HG03039 (cell line): ENCODE results near the gene PTPRC.

Source experiments
- ATAC-seq: cut with Tn5 transposase; IDR thresholded peaks from one replicate; pipeline ENCODE4 v1.9.1; 2021; ENCODE audit warnings: mild to moderate bottlenecking, moderate library complexity; ENCODE audit not compliant: unreplicated experiment

PTPRC gene

GRCh38 chr1:198798923-198799386, 160.1 kb downstream of the PTPRC start:
- ATAC-seq: no peak

DNA sequence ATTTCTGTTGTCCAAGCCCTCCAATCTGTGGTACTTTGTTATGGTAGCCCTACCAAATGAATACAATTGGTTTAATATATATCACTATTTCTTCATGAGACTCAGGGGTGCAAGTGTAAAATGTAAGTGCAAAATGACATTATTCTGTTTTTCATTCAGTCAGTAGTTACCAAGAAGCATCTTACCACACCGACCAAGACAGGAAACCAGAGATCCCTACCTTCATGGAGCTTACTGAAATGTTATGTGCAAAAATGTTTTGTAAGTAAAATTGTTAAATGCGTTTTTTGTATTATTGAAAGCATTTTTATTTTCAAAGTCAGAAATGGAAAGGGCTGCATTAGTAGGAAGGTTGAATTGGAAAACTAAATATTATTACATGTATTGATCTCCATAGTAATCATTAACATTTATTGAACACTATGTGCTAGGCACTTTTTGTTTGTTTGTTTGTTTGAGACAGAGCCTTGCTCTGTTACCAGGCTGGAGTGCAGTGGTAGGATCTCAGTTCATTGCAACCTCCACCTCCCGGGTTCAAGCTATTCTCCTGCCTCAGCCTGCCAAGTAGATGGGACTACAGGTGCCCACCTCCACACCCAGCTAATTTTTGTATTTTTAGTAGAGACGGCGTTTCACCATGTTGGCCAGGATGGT, 166.8 kb downstream of the PTPRC start:
- no peak for ATAC-seq

DNA sequence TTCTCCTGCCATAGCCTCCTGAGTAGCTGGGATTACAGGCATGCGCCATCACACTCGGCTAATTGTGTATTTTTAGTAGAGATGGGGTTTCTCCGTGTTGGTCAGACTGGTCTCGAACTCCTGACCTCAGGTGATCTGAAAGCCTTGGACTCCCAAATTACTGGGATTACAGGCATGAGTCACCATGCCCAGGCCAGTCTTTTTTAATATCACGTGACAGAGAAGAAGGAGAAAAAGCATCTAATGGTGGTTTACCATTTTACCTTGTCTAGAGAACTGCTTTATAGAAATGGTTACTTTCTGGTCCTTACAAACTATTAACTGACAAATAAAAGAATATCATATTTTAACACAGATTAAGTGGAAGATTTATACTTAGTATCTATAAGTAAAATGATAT, 168.0 kb downstream of the PTPRC start:
- no peak for ATAC-seq
